ENCODE data around the gene SETDB1. TPM values are rescaled to one million over a fixed set of nuclear protein-coding genes. Genes with fewer than 3 reads are reported as not detected.
"Not testable (repeated sequence)": the region's sequence is repeated elsewhere in the genome, so short reads cannot be mapped to it uniquely, and the experiment has no call there.

The SETDB1 gene
- polyA plus RNA-seq, 1 experiment = 26.2 TPM

DNA sequence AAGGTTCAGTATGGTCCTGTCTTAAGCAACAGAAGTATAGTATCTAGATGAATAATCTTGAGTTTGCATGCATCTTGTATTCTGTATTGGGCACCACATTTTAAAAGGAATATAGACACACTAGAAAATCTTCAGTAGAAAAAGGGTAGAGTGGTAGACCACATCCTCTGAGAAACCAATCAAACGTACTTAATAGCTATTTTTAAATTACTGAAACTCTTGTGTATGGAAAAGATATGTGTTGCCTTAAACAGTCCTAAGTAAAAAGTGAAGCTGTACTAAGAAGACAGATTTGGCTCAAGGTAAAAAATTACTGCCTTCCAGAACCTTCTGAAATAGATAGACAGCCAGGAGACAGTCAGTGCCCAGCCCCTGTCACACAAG lies 36.1 kb upstream of the SETDB1 start:
- H3K4me3 ChIP-seq (ENCODE audit: low read depth, low read length) = no peak overlapping the region
- POLR2A ChIA-PET = interaction anchor here (0.6 kb wide), 1 partner anchor 8 kb away, joined by 3 read pairs; no protein-coding TSS in a partner anchor
- no peaks in the 10 kb centered on the region for H3K36me3 ChIP-seq (ENCODE audit: control insufficient read depth, insufficient read depth, low read length)
- CTCF ChIA-PET = interaction anchor here (1.0 to 2.9 kb wide), 2 partner anchors 9 to 32 kb away, joined by 3 to 14 read pairs; no protein-coding TSS in a partner anchor
- DNase-seq (ENCODE audit: low read depth) = no peak
- H3K27me3 ChIP-seq (ENCODE audit: control insufficient read depth, insufficient read depth, low read length) = no peaks in the 10 kb centered on the region
- TF ChIP-seq, protein P1, sequence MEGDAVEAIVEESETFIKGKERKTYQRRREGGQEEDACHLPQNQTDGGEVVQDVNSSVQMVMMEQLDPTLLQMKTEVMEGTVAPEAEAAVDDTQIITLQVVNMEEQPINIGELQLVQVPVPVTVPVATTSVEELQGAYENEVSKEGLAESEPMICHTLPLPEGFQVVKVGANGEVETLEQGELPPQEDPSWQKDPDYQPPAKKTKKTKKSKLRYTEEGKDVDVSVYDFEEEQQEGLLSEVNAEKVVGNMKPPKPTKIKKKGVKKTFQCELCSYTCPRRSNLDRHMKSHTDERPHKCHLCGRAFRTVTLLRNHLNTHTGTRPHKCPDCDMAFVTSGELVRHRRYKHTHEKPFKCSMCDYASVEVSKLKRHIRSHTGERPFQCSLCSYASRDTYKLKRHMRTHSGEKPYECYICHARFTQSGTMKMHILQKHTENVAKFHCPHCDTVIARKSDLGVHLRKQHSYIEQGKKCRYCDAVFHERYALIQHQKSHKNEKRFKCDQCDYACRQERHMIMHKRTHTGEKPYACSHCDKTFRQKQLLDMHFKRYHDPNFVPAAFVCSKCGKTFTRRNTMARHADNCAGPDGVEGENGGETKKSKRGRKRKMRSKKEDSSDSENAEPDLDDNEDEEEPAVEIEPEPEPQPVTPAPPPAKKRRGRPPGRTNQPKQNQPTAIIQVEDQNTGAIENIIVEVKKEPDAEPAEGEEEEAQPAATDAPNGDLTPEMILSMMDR (IDR thresholded peaks at IDR 0.05; ENCODE audit: insufficient read depth, low read depth, low read length) = no peak

DNA sequence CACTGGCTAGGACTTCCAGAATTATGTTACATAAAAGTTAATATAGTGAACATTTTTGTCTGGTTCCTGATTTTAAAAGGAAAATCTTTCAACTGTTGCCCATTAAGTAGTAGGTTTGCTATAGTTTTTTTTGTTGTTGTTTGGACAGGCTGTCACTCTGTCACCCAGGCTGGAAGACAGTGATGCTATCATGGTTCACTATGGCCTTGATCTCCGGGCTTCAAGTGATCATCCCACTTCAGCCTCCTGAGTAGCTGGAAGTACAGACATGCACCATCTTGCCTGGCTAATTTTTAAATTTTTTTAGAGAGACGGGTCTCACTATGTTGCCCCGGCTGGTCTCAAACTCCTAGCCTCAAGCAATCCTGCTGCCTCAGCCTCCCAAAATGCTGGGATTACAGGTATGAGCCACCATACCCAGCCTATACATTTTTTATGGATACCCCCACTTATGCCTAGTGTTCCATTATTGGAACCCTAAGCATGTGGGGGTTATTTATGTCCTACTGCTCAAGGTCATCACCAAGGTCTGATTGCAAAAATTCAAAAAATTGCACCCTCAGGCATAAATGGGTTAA lies 32.7 kb upstream of the SETDB1 start:
- H3K4me3 ChIP-seq (ENCODE audit: low read depth, low read length) = no peak overlapping the region
- peaks cover 2% of the 10 kb centered on the region; the same call in 1 of the 2 replicates for H3K27me3 ChIP-seq (ENCODE audit: control insufficient read depth, insufficient read depth, low read length)
- CTCF ChIA-PET = interaction anchor here (1.3 kb wide), 1 partner anchor 28 kb away, joined by 6 read pairs; no protein-coding TSS in a partner anchor
- POLR2A ChIA-PET = no interaction called here
- no peaks in the 10 kb centered on the region for H3K36me3 ChIP-seq (ENCODE audit: control insufficient read depth, insufficient read depth, low read length)
- TF ChIP-seq, protein P1 (IDR thresholded peaks at IDR 0.05; ENCODE audit: insufficient read depth, low read depth, low read length) = no peak
- DNase-seq (ENCODE audit: low read depth) = no peak

DNA sequence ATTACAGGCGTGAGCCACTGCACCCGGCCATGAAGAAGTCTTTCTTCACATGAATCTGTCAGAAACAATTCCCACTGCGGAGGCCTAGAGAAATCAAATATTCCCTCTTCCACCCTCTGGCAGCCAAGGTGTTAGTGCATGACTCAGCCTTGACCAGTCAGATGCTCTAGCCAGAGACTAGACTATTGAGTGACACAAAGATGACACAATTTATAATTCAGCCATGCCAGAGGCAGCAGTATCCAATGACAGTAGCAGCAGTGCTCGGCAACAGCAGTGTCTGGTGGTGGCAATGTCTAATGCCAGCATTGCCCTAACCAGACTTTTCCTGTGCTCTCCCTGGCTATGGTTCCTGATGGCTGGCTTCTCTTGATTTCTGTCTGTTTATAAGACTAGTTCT lies 30.5 kb upstream of the SETDB1 start:
- CTCF ChIA-PET = interaction anchor here (1.2 kb wide), 1 partner anchor 27 kb away, joined by 3 read pairs; no protein-coding TSS in a partner anchor
- no peak for DNase-seq (ENCODE audit: low read depth)
- TF ChIP-seq, protein P1 (IDR thresholded peaks at IDR 0.05; ENCODE audit: insufficient read depth, low read depth, low read length) = no peak
- Histone ChIP-seq H3K27me3 (ENCODE audit: control insufficient read depth, insufficient read depth, low read length) (peaks cover 2% of the 10 kb centered on the region; the same call in 1 of the 2 replicates), H3K4me3 (ENCODE audit: low read depth, low read length) (no peak overlapping the region), H3K36me3 (ENCODE audit: control insufficient read depth, insufficient read depth, low read length) (no peaks in the 10 kb centered on the region)
- POLR2A ChIA-PET = no interaction called here

- CTCF ChIA-PET = interaction anchor here (0.8 to 1.3 kb wide), 3 partner anchors 9 to 23 kb away, joined by 3 to 5 read pairs (median 3); partner anchors contain the start of gene CTXND2
- POLR2A ChIA-PET; DNase-seq (ENCODE audit: low read depth): not testable (repeated sequence)
These were observed 26.4 kb upstream of the SETDB1 start for GRCh38 chr1:150899795-150900194.

GRCh38 chr1:150902346-150902745 lies 23.8 kb upstream of the SETDB1 start:
- no peaks in the 10 kb centered on the region for H3K27me3 ChIP-seq (ENCODE audit: control insufficient read depth, insufficient read depth, low read length)
- CTCF ChIA-PET = interaction anchor here (1.8 kb wide), 1 partner anchor 20 kb away, joined by 8 read pairs; no protein-coding TSS in a partner anchor
- DNase-seq (ENCODE audit: low read depth) = no peak
- POLR2A ChIA-PET = no interaction called here
- H3K36me3 ChIP-seq (ENCODE audit: control insufficient read depth, insufficient read depth, low read length) = no peaks in the 10 kb centered on the region
- TF ChIP-seq, protein P1 (IDR thresholded peaks at IDR 0.05; ENCODE audit: insufficient read depth, low read depth, low read length) = no peak
- H3K4me3 ChIP-seq (ENCODE audit: low read depth, low read length) = no peak overlapping the region

More at GRCh38 chr1:150899795-150900194, 26.4 kb upstream of the SETDB1 start:
- not testable (repeated sequence) for H3K36me3 ChIP-seq (ENCODE audit: control insufficient read depth, insufficient read depth, low read length); H3K27me3 ChIP-seq (ENCODE audit: control insufficient read depth, insufficient read depth, low read length); H3K4me3 ChIP-seq (ENCODE audit: low read depth, low read length)

Data from BJ (cell line).